Stimulated activated CD8-positive, alpha-beta memory T cell treated with anti-CD3 and anti-CD28 coated beads, Interleukin-7, amount 100 ng/mL, for 24 hours (primary cell): ENCODE measurements around the gene YPEL5.

Source experiments
- DNase-seq: peaks from one replicate; pipeline ENCODE4 v3.0.0-alpha.2; 2020; ENCODE audit warnings: low read depth

Gene YPEL5

GRCh38 chr2:30165050-30165520, 18.3 kb downstream of the YPEL5 start:
- DNase-seq, result no peak

DNA sequence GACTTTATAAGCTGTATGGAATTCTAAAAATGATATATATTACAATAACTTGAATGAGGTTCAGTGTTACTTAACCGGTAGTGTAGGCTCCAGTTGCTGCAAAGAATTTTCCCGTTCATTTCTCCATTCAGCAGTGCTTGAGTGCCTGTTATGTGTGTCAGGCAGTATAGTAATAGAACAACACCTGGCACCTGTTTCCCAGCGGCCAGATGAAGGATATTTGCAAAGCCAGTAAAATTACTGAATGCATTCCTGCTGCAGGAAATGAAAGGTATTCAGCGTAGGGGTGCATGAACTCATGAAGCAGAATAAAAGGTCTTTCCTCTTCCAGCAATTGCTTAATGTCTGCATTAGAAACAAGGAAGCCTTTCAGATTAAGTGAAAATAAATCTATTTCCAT, 18.8 kb downstream of the YPEL5 start:
- no peak for DNase-seq

- DNase-seq, result no peak
Observed at GRCh38 chr2:30172627-30173026, 25.8 kb downstream of the YPEL5 start.

DNA sequence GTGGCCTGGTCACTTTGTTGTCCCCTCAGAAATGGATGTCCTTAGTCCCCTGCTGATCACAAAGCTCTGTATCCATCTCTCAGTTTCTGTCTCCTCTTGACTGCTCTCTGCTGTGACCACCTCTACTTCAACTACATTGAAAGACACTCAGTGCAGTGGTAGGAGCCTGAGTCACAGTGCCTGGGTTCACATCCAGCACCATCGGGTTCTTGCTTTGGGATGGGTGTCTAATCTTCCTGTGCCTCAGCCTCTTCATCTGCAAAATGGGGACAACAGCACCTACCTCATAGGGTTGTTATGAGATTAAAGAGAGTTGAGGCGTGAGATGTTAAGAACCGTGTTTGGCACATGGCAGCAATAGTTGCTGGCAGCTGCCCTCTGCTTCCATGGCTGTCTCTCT, 30.6 kb downstream of the YPEL5 start:
- DNase-seq, result no peak

- DNase-seq, result no peak
Observed at GRCh38 chr2:30177956-30178355, 31.1 kb downstream of the YPEL5 start.

GRCh38 chr2:30178618-30179434, 32.0 kb downstream of the YPEL5 start:
- no peak for DNase-seq

DNA sequence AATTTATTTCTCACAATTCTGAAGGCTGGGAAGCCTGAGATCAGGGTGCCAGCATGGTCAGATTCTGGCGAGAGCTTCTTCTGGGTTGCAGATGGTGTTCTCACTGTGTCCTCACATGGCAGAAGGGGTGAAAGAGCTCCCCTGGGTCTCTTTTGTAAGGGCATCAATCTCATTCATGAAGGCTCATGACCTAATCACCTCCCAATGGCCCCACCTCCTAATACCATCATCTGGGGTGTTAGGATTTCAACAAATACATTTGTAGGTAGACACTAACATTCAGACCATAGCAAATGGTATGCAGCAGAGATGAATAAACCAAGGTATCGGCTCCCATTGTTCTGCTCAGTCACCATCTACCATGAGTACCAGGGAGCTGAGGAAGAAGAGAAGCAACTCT, 32.7 kb downstream of the YPEL5 start:
- DNase-seq, result no peak

- no peak for DNase-seq
Observed at GRCh38 chr2:30180226-30180625, 33.4 kb downstream of the YPEL5 start.

GRCh38 chr2:30181176-30181575, 34.4 kb downstream of the YPEL5 start:
- DNase-seq, result no peak

DNA sequence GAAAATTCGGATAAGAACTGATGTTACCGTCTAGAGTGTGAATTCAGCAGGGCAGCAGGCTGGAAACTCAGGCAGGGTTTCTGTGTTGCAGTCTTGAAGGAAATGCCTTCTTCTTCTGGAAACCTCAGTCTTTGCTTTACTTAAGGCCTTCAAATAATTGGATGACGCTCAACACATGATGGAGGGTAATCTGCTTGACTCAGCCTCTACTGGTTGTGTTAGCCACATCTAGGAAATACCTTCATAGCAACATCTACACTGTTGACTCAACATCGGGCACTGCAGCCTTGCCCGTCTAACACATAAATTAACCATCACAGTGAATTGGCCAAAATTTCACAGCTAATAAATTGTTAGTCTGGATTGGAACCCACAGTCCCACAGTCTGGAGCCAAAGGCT, 37.2 kb downstream of the YPEL5 start:
- no peak for DNase-seq

DNA sequence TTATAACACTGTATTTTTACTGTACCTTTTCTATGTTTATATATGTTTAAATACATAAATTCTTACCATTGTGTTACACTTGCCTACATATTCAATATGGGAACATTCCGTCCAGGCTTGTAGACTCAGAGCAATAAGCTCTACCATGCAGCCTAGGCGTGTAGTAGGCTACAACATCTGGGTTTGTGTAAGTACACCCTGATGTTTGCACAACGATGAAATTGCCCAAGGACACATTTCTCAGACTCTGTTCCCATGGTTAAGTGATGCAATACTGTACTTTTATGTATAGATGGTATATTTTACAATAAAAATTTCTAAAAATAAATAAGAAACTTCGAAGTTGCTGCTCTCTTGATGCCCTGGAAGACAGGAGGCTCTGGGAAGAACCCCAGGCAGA, 38.4 kb downstream of the YPEL5 start:
- DNase-seq, result no peak

GRCh38 chr2:30188292-30188691, 41.5 kb downstream of the YPEL5 start:
- no peak for DNase-seq

DNA sequence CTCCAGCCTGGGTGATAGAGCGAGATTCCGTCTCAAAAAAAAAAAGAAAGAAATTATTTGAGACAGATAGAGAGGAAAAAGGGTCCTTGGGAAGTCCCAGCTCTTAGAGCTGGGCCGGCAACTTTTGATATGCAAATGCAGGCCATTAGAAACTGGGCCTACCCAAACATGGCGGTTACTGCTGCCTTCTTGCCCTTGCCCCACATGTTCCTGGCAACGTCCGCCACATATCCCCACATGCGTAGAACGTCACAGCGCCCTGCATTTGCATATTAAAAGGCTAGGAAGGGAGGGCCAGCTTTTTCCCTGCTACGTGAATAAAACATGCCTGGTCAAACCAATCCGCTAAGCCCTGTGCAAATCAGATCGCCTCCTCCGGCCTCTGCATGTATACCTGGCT, 43.8 kb downstream of the YPEL5 start:
- DNase-seq, result no peak

DNA sequence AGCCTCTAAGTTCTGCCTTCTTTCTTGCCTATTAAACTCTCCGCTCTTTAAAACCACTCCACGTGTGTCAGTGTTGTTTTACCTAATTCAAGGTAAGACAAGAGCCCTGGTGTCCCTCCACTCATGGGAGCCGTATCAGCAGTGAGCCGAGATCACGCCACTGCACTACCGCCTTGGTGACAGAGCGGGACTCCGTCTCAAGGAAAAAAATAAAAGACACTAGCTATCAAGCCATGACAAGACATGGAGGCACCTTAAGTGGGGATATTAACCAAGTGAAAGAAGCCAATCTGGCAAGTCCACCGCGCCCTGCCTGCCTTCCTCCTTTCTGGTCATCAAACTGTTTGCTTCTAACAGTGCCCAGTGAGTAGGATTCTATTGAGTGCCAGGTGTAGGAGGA, 44.3 kb downstream of the YPEL5 start:
- no peak for DNase-seq

DNA sequence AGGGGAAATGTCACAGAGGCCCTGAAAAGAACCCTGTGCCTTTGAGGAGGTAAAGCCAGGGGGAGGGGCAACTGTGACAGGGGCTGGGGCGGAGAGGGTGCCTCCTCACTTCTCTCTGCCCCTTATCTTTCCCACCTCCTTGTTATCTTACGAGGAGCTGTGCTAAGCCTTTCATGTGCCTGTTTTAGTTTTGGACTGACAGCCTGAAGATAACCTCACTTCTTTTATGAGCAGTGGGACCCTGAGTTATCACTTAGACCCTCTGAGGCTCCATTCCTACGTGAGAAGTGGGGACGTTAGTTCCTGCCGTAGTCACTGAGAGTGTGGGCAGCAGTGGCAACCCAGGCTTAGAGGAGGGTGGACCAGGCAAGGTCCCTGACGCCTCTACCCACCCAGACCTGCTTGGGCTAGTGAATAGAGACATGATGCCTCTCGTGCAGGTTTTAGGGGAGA, 45.0 kb downstream of the YPEL5 start:
- DNase-seq, result no peak

- no peak for DNase-seq
Observed at GRCh38 chr2:30192314-30192713, 45.5 kb downstream of the YPEL5 start.

- DNase-seq, result no peak
Observed at GRCh38 chr2:30193104-30193681, 46.4 kb downstream of the YPEL5 start.

GRCh38 chr2:30194421-30194820, 47.6 kb downstream of the YPEL5 start:
- DNase-seq, result no peak

DNA sequence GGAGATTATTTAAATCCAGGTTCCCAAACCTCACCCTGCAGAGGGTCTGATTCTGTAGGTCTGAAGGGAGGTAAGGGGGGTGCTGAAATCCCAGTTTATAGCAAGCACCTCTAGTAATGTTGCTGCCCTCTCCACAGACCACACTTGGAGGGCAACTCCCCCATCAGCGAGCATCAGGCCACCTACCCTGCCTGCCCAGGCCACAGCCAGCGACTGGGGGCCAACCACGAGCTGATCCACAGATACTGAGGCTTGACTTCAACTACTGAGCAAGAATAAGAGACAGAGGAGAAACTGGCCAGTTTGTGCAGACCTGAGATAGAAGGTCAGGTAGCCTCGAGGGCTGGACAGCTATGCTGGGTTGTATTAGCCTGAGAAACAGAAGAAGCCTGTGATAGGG, 48.2 kb downstream of the YPEL5 start:
- DNase-seq, result no peak

- no peak for DNase-seq
Observed at GRCh38 chr2:30197570-30198192, 50.9 kb downstream of the YPEL5 start.

- no peak for DNase-seq
Observed at GRCh38 chr2:30201990-30202389, 55.2 kb downstream of the YPEL5 start.

- no peak for DNase-seq
Observed at GRCh38 chr2:30203156-30203555, 56.3 kb downstream of the YPEL5 start.

DNA sequence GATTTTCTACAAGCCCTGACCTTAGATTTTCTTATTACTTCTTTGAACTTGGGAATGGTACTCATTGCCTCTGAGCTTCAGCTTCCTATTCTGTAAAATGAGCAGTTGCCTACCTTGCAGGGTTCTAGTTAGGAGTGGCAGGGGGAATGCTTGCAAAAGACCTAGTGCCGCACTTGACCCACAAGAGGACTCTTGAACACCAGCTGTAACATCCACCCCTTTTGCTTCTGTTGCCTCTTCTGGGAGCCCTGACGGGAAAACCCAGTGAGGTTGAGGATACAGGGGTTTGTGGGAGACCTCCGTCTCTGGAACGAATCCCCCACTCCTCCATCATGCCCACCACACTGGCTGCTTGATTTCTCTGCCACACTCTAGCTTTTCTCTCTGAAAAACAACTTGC, 57.5 kb downstream of the YPEL5 start:
- DNase-seq, result no peak
